ENCODE measurements around the gene MYBPHL.
"Not testable (repeated sequence)": the region's sequence is repeated elsewhere in the genome, so short reads cannot be mapped to it uniquely, and the experiment has no call there.

Gene MYBPHL

GRCh38 chr1:109305991-109306390 lies 820 bp downstream of the MYBPHL start:
- DNase-seq: not testable (repeated sequence)

- DNase-seq: no peak
Observed at GRCh38 chr1:109304226-109304920, 2.4 kb downstream of the MYBPHL start.

DNA sequence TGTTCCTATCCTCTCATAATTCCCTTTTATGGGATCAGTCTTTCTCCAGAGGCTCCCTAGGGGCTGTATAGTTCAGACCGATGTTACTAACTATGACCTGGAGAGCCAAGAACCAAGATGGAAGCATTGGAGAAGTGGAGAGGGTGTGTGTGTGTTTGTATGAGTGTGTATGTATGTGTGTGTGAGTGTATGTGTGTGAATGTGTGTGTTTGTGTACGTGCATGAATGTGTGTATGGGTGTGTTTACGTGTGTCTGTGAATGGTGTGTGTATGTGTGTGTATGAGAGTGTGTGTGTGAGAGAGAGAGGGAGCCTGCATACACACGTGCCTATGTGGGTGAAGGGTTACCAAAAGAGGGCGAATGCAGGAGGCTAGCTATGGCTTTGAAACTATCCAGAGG lies 4.9 kb downstream of the MYBPHL start:
- DNase-seq: no peak

DNA sequence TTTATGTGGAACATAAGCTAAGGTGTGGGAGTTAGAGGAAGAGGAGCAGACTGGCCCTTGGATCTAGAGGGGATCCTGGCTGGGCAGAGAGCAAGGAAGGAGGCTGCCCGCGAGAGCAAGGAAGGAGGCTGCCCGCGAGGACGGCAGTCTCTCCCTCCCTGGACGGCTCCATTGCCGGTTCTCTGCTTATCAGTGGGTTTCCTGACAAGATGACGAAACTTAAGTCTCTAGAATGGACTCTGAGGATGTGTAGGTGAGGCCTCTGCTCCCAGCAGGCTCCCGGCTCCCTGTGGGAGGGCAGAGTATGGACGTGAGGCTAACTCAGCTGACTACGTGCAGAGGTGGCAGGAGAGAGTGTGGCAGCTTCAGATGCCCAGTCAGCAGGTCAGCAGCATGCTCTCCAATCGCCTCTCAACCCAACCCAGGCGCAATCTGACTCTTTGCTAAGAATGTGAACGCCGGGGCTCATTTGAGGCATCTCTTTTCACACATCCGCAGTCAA lies 6.1 kb downstream of the MYBPHL start:
- DNase-seq: no peak

DNA sequence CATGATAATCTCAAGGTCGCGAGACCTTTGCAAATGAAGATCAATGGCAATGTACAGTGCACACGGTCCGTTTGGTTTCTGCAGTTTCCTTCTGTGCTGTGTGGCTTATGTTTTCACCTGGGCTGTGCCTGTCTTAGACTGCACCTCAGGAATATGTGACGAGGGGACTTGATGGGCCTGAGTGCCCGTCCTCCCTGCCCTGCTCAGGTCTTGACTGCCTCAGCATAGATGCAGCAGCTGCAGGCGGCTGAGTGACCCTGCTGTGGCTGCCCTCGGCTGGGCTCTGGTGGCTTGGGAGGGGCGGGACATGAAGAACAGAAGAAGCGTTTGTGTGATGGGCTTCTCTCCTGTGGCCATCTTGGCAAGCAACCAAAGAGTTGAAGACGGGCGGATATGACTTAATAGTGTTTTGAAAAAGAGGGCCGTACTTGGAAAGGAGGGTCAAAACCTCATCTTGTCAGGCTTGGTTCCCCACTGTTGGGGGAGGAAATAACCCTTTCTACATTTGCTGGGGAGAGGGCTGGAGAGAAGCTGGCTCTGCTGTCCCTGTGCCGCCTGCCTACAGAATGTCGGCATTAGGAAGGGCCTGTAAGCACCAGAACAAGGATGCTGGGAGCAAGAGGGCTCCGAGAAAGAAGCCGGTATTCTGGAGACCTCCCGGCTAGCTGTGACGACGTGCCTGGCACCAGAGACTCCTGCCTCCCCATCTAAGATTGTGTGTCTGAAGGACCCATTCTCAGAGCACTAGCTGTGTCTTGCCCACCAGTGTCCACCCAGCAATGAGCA lies 7.1 kb downstream of the MYBPHL start:
- DNase-seq: no peak

GRCh38 chr1:109298666-109299557 lies 7.9 kb downstream of the MYBPHL start:
- DNase-seq: no peak

GRCh38 chr1:109296782-109297181 lies 10.0 kb downstream of the MYBPHL start:
- no peak for DNase-seq

DNA sequence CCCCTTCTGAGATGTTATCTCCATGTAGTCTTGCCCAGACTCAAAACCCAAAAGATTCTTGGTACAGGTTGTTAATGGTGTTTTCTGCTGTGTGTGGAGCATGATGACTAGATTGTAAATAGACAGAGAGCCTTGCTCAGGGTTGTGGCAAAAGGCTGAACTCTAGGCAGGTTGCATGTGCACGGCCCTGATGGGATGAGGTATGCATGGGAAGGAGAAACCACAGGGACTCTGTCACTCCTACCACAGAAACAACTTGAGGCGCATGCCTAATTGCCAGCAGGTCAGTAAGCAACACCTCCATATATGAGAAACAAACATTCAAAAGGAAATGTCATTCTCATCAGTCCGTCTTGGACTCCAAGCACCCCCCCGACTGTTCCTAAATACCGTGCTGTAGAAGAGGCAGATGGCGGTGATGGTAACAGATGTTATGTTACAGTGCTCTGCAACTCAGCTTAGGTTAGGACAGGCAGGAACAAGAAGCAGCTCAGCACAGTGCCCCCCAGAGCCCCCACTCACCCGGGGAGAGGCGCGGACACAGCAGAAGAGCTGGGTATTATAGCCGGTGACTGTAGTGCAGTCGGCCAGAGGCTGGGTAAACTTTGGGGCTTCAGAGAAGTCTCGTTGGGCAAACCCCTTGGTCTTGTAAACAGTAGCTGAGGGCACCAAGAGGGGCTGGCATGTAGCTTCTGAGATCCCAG lies 10.9 kb downstream of the MYBPHL start:
- DNase-seq: no peak

DNA sequence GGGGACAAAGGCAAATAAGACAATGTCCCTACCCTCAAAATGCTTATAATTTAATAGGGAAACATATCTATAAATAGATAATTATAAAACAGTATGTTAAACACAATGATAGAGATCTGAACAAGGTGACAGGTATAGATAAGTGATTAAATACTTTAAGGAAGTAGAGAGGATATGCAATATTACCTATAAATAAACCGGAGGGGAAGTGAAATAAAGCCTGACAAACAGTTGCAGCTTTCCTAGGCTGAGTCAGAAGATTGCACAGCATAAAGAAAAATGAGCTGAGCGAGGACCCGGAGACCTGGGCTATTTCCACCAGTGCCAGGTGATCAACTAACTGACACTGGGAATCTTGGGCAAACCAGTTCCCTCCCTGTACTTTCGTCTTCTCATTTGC lies 12.3 kb downstream of the MYBPHL start:
- DNase-seq: no peak

DNA sequence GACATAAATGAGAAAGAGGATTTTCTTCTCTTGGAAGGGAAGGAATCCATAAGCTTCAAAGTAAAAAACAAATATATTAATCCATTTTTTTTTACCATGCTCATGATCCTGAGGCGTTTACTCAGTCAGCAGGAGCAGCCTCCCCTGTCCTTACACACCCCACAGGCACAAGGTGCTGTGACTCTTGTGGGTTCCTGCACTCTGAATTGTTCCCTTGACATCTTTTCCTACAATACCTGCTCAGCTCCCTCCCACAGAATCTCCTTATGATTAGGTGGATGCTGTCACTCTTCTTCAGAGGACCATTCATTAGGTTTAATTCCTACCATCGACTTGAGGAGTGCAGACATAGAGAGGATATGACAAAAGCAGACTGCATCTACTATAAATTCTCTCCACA lies 13.8 kb downstream of the MYBPHL start:
- no peak for DNase-seq

DNA sequence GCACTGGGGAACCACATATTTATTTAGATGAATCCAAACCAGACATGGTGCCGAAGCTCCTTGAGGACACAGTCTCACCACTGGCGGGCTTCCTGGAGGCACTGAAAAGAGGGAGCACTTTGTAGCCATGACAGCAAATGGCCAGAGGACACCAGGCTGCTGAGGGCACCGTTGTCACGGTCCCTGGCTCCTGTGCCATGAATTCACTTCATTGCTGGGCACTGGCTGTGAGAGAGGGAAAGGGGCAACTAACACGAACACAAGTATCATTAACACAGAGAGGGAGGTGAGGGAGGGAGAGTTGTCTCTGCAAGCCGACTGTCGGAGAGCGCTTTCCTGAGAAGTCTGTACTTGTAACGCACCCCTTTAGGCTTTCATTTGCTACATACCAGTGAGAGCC lies 14.4 kb downstream of the MYBPHL start:
- DNase-seq: no peak

- no peak for DNase-seq
Observed at GRCh38 chr1:109290998-109291397, 15.8 kb downstream of the MYBPHL start.

- no peak for DNase-seq
Observed at GRCh38 chr1:109290137-109290536, 16.7 kb downstream of the MYBPHL start.

DNA sequence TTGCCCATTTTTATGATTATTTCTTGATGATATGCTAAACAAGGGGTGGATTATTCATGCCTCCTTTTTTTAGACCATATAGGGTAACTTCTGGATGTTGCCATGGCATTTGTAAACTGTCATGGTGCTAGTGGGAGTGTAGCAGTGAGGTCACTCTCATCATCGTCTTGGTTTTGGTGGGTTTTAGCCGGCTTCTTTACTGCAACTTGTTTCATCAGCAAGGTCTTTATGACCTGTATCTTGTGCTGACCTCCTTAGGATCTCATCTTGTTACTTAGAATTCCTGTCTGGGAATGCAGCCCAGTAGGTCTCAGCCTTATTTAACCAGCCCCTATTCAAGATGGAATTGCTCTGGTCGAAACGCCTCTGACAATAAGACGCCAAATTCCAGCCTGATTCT lies 20.0 kb downstream of the MYBPHL start:
- DNase-seq: not testable (repeated sequence)

DNA sequence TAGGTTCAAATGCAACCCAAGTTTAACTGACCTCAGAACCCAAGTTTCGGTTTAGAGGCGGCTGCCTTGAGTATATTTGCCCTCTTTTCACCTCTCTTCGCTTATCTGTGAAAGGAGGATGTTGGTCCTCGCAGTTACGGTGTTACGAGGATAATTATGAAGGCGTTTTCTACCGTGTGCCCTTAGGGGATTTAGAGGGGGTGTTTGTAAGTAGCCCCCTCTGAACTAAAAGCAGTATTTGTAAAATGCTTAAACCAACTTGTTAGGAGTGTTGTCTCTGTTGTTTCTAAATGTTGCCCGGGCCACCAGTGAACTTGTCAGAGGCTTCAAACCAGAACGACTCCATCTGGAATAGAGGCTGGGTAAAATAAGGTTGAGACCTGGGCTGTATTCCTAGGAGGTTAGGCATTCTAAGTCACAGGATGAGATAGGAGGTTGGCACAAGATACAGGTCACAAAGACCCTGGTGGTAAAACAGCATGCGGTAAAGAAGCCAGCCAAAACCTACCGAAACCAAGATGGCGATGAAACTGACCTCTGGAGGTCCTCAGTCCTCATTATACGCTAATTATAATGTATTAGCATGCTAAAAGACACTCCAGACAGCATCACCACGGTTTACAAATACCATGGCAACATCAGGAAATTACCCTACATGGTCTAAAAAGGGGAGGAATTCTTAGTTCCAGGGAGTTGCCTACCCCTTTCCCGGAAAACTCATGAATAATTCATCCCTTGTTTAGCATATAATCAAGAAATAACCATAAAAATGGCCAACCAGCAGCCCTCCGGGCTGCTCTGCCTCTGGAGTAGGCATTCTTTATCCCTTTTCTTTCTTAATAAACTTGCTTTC lies 22.8 kb downstream of the MYBPHL start:
- no peak for DNase-seq

GRCh38 chr1:109282952-109283747 lies 23.7 kb downstream of the MYBPHL start, which contains the start of gene PSRC1:
Gene PSRC1, minus strand, starts transcription at chr1:109283145.
- DNase-seq: peak; percentile 65

GRCh38 chr1:109282497-109282951 lies 24.3 kb downstream of the MYBPHL start:
- DNase-seq: no peak

- no peak for DNase-seq
Observed at GRCh38 chr1:109281680-109282496, 24.9 kb downstream of the MYBPHL start.

- DNase-seq: no peak
Observed at GRCh38 chr1:109280862-109281261, 25.9 kb downstream of the MYBPHL start.

Measured in GOT3 (cell line).